WTC11 (cell line): Measurements from ENCODE around the gene UGGT1. TPM values are rescaled to one million over a fixed set of nuclear protein-coding genes. Genes with fewer than 3 reads are reported as not detected.

Experiments
- ATAC-seq: fragments of 200-7000 bp; cut with Tn5 transposase; 2 replicates; pipeline ENCODE4 v1.10.0; 2021; ENCODE audit warnings: mild to moderate bottlenecking, moderate library complexity
- CTCF ChIA-PET: fragments of 300-600 bp; sonication (Branson Sonifier 250); formaldehyde crosslinking; loops from one replicate; lab custom pipeline; 2021; ENCODE audit warnings: antibody characterized with exemption; lab: Charles Lee
- POLR2A ChIA-PET: fragments of 350-600 bp; sonication (Branson Sonifier 250); formaldehyde crosslinking; loops from one replicate; lab custom pipeline; 2021; ENCODE audit warnings: antibody characterized with exemption; lab: Charles Lee
- DNase-seq: peaks from one replicate; pipeline ENCODE4 v3.0.0; 2021; ENCODE audit warnings: low spot score
- H3K27ac Mint-ChIP-seq: 2 replicates; pipeline ENCODE4 v1.8.0; 2021; ENCODE audit warnings: mixed read lengths
- H3K27me3 Mint-ChIP-seq: 2 replicates; pipeline ENCODE4 v1.8.0; 2021; ENCODE audit warnings: low read depth, mild to moderate bottlenecking, moderate library complexity, mixed read lengths
- H3K36me3 Mint-ChIP-seq: 2 replicates; pipeline ENCODE4 v1.8.0; 2021; ENCODE audit warnings: mixed read lengths
- H3K4me1 Mint-ChIP-seq: 2 replicates; pipeline ENCODE4 v1.8.0; 2022; ENCODE audit warnings: mixed read lengths
- H3K4me3 Mint-ChIP-seq: 2 replicates; pipeline ENCODE4 v1.8.0; 2021; ENCODE audit warnings: mild to moderate bottlenecking, moderate library complexity, mixed read lengths
- H3K9me3 Mint-ChIP-seq: 2 replicates; pipeline ENCODE4 v1.8.0; 2021; ENCODE audit warnings: mixed read lengths
- FOXK1 ChIP-seq: sonication (generic); formaldehyde crosslinking; IDR thresholded peaks from 2 replicates; pipeline ENCODE4 v1.8.0; 2022; ENCODE audit warnings: mild to moderate bottlenecking, moderate library complexity, missing genetic modification reagents
- FOXP1 ChIP-seq: sonication (generic); formaldehyde crosslinking; IDR thresholded peaks from 2 replicates; pipeline ENCODE4 v1.8.0; 2022; ENCODE audit warnings: missing genetic modification reagents, mild to moderate bottlenecking, moderate library complexity, borderline replicate concordance
- FOXP4 ChIP-seq: sonication (generic); formaldehyde crosslinking; IDR thresholded peaks from 2 replicates; pipeline ENCODE4 v1.8.0; 2022; ENCODE audit warnings: mild to moderate bottlenecking, missing genetic modification reagents
- IRF2 ChIP-seq: sonication (generic); formaldehyde crosslinking; IDR thresholded peaks from 2 replicates; pipeline ENCODE4 v1.8.0; 2022; ENCODE audit warnings: low read depth, missing genetic modification reagents, borderline replicate concordance
- NFE2L1 ChIP-seq: sonication (generic); formaldehyde crosslinking; IDR thresholded peaks from 2 replicates; pipeline ENCODE4 v1.8.1; 2023; ENCODE audit warnings: missing genetic modification reagents
- NR2C2 ChIP-seq: sonication (generic); formaldehyde crosslinking; IDR thresholded peaks from 2 replicates; pipeline ENCODE4 v1.8.0; 2022; ENCODE audit warnings: mild to moderate bottlenecking, missing genetic modification reagents
- PRDM15 ChIP-seq: sonication (generic); formaldehyde crosslinking; IDR thresholded peaks from 2 replicates; pipeline ENCODE4 v1.8.0; 2022; ENCODE audit warnings: missing genetic modification reagents
- PREB ChIP-seq: sonication (generic); formaldehyde crosslinking; IDR thresholded peaks from 2 replicates; pipeline ENCODE4 v1.8.1; 2022; ENCODE audit warnings: mild to moderate bottlenecking, missing genetic modification reagents, moderate library complexity, borderline replicate concordance
- PRRX2 ChIP-seq: fragments of 250-450 bp; sonication (Bioruptor Pico); IDR thresholded peaks from 2 replicates; pipeline ENCODE4 v1.8.0; 2021; ENCODE audit warnings: mild to moderate bottlenecking
- TEAD4 ChIP-seq: sonication (generic); formaldehyde crosslinking; IDR thresholded peaks from 2 replicates; pipeline ENCODE4 v1.8.0; 2022; ENCODE audit warnings: mild to moderate bottlenecking, missing genetic modification reagents
- total RNA-seq: library from RNA; stranded (reverse); gene quantifications from 3 replicates; pipeline ENCODE4 v1.2.3, GENCODE V29; 2021
- TF ChIP-seq, protein P1 (sequence below): sonication (generic); formaldehyde crosslinking; IDR thresholded peaks from 2 replicates; pipeline ENCODE4 v1.8.0; 2023; ENCODE audit warnings: mild to moderate bottlenecking, missing genetic modification reagents
- TF ChIP-seq, protein P2 (sequence below): fragments of 250-450 bp; sonication (Bioruptor Pico); IDR thresholded peaks from 2 replicates; pipeline ENCODE4 v1.9.0; 2021; ENCODE audit warnings: mild to moderate bottlenecking
- TF ChIP-seq, protein P3 (sequence below): sonication (generic); formaldehyde crosslinking; conservative IDR thresholded peaks from 2 replicates; pipeline ENCODE4 v1.8.1; 2023; ENCODE audit warnings: mild to moderate bottlenecking, low read depth, missing genetic modification reagents, moderate library complexity

UGGT1 gene
- total RNA-seq, 1 experiment from 2014 or later, result 57.9 TPM

GRCh38 chr2:128187032-128187654, 96.1 kb downstream of the UGGT1 start:
- DNase-seq (no peak), ATAC-seq (no peak)
- Mint-ChIP-seq H3K36me3 (peaks cover 65% of the 10 kb centered on the region), H3K4me1 (no peaks in the 10 kb centered on the region), H3K4me3 (no peak overlapping the region), H3K27me3 (no peaks in the 10 kb centered on the region), H3K9me3 (no peaks in the 10 kb centered on the region), H3K27ac (no peak overlapping the region; the same call in 1 of the 2 replicates)
- CTCF ChIA-PET, result no interaction called here
- POLR2A ChIA-PET, result no interaction called here
- TF ChIP-seq FOXP1 (CRISPR knock-in tag) (no peak), NFE2L1 (CRISPR knock-in tag) (no peak), PRRX2 (CRISPR knock-in tag) (no peak), TEAD4 (CRISPR knock-in tag) (no peak), FOXK1 (no peak), PRDM15 (no peak), IRF2 (CRISPR knock-in tag) (no peak), NR2C2 (CRISPR knock-in tag) (no peak), PREB (CRISPR knock-in tag) (no peak), FOXP4 (CRISPR knock-in tag) (no peak)
- TF ChIP-seq, protein P1, sequence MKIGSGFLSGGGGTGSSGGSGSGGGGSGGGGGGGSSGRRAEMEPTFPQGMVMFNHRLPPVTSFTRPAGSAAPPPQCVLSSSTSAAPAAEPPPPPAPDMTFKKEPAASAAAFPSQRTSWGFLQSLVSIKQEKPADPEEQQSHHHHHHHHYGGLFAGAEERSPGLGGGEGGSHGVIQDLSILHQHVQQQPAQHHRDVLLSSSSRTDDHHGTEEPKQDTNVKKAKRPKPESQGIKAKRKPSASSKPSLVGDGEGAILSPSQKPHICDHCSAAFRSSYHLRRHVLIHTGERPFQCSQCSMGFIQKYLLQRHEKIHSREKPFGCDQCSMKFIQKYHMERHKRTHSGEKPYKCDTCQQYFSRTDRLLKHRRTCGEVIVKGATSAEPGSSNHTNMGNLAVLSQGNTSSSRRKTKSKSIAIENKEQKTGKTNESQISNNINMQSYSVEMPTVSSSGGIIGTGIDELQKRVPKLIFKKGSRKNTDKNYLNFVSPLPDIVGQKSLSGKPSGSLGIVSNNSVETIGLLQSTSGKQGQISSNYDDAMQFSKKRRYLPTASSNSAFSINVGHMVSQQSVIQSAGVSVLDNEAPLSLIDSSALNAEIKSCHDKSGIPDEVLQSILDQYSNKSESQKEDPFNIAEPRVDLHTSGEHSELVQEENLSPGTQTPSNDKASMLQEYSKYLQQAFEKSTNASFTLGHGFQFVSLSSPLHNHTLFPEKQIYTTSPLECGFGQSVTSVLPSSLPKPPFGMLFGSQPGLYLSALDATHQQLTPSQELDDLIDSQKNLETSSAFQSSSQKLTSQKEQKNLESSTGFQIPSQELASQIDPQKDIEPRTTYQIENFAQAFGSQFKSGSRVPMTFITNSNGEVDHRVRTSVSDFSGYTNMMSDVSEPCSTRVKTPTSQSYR (CRISPR knock-in tag), result no peak
- TF ChIP-seq, protein P2, sequence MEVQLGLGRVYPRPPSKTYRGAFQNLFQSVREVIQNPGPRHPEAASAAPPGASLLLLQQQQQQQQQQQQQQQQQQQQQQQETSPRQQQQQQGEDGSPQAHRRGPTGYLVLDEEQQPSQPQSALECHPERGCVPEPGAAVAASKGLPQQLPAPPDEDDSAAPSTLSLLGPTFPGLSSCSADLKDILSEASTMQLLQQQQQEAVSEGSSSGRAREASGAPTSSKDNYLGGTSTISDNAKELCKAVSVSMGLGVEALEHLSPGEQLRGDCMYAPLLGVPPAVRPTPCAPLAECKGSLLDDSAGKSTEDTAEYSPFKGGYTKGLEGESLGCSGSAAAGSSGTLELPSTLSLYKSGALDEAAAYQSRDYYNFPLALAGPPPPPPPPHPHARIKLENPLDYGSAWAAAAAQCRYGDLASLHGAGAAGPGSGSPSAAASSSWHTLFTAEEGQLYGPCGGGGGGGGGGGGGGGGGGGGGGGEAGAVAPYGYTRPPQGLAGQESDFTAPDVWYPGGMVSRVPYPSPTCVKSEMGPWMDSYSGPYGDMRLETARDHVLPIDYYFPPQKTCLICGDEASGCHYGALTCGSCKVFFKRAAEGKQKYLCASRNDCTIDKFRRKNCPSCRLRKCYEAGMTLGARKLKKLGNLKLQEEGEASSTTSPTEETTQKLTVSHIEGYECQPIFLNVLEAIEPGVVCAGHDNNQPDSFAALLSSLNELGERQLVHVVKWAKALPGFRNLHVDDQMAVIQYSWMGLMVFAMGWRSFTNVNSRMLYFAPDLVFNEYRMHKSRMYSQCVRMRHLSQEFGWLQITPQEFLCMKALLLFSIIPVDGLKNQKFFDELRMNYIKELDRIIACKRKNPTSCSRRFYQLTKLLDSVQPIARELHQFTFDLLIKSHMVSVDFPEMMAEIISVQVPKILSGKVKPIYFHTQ (CRISPR knock-in tag), result no peak
- TF ChIP-seq, protein P3, sequence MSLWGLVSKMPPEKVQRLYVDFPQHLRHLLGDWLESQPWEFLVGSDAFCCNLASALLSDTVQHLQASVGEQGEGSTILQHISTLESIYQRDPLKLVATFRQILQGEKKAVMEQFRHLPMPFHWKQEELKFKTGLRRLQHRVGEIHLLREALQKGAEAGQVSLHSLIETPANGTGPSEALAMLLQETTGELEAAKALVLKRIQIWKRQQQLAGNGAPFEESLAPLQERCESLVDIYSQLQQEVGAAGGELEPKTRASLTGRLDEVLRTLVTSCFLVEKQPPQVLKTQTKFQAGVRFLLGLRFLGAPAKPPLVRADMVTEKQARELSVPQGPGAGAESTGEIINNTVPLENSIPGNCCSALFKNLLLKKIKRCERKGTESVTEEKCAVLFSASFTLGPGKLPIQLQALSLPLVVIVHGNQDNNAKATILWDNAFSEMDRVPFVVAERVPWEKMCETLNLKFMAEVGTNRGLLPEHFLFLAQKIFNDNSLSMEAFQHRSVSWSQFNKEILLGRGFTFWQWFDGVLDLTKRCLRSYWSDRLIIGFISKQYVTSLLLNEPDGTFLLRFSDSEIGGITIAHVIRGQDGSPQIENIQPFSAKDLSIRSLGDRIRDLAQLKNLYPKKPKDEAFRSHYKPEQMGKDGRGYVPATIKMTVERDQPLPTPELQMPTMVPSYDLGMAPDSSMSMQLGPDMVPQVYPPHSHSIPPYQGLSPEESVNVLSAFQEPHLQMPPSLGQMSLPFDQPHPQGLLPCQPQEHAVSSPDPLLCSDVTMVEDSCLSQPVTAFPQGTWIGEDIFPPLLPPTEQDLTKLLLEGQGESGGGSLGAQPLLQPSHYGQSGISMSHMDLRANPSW (CRISPR knock-in tag), result no peak
